ENCODE results near the gene ZNF532.

GRCh38 chr18:58996131-58996641 lies 131.5 kb downstream of the ZNF532 start:
- no peak for TF ChIP-seq EP300 (IDR thresholded peaks at IDR 0.05)
- no peak for TF ChIP-seq POLR2A (IDR thresholded peaks at IDR 0.05)
- TF ChIP-seq CTCF (IDR thresholded peaks at IDR 0.05), result no peak

Data from tibial nerve (tissue), 4 donors.